Amniotic stem cell (primary cell): ENCODE results near the gene AOC3.
"Not testable (repeated sequence)": the region's sequence is repeated elsewhere in the genome, so short reads cannot be mapped to it uniquely, and the experiment has no call there.

Experiments used
- DNase-seq: peaks from one replicate; lab custom pipeline; 2025; lab: John Stamatoyannopoulos, UW

Gene AOC3

DNA sequence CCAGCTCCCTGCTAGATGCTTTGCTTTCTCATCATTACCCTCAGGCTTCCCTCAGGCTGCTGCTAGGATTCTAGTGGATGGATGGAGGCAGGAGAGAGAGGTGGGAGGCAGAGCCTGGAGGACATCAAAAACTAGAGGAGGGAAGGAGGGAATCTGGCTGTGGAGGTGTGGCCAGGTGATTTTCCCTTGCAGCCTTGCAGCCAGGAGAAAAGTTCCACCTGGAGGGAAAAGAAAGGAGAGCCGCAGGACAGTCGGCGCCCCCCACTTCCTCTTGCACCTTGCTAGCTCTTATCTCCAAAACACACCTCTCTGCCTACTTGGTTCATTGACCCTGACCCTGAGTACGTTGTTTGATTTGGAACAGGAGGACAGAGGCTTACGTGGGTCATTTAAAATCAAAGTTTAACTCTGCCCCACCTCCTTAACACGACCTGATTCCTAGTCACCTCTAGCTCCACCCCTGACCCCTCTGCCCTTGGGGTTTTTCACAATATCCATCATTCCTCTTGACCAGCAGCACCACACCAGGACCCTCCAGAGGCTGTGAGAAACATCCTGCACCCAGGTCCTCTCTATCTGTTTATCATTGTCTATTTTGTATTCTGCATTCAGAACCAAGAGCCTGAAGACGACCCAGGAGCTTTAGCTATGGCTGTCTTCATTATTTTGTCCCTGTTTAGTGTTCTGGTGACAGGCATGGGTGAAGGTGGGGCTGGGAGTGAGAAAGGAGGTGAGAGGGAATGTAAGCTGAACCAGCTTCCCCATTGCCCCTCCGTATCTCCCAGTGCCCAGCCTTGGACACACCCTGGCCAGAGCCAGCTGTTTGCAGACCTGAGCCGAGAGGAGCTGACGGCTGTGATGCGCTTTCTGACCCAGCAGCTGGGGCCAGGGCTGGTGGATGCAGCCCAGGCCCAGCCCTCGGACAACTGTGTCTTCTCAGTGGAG lies 15.9 kb downstream of the AOC3 start:
- no peak for DNase-seq

- not testable (repeated sequence) for DNase-seq
Observed at GRCh38 chr17:42867694-42868261, 16.8 kb downstream of the AOC3 start.

- DNase-seq: no peak
Observed at GRCh38 chr17:42868338-42868737, 17.3 kb downstream of the AOC3 start.

- DNase-seq: no peak
Observed at GRCh38 chr17:42871647-42872046, 20.6 kb downstream of the AOC3 start.

DNA sequence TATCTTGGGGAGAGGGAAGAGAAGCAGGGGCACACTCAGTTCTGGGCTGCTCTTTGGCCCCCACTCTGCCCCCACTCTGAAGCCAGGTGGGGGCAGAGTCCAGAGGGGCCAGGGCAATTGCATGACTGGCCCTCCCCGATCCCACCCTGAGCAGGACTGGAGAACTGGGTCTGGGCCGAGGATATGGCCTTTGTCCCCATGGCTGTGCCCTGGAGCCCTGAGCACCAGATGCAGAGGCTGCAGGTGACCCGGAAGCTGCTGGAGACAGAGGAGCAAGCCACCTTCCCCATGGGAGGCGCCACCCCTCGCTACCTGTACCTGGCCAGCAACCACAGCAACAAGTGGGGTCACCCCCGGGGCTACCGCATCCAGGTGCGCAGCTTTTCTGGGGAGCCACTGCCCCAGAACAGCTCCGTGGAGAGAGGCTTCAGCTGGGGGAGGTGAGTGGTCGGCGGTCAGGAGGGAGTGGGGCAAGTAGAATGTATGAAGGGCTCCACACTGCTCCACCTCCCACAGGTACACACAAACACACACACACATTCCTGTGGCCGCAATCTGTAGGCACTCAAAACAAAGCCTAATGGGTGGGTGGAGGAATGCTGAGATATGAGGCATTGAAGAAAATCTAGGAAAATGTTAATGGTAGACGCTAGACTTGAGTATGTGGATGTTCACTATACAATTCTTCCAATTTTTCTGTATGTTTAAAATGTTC lies 21.4 kb downstream of the AOC3 start:
- no peak for DNase-seq

DNA sequence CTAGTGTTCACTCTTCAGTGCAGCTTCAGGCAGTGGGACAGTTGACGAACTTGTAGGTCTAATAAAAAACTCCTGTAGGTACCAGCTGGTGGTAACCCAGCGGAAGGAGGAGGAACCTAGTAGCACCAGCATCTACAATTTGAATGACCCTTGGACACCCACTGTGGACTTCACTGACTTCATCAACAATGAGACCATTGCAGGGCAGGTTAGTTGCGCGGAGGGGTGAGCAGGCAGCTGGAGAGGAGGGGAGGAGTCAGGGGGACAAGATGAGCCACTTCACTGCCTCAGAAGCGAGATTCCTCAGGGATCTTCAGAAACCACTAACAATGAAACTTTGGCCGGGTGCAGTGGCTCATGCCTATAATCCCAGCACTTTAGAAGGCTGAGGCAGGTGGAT lies 22.3 kb downstream of the AOC3 start:
- DNase-seq: no peak

GRCh38 chr17:42873932-42874695 lies 23.1 kb downstream of the AOC3 start:
- DNase-seq: not testable (repeated sequence)

GRCh38 chr17:42877037-42877436 lies 26.0 kb downstream of the AOC3 start:
- DNase-seq: no peak

DNA sequence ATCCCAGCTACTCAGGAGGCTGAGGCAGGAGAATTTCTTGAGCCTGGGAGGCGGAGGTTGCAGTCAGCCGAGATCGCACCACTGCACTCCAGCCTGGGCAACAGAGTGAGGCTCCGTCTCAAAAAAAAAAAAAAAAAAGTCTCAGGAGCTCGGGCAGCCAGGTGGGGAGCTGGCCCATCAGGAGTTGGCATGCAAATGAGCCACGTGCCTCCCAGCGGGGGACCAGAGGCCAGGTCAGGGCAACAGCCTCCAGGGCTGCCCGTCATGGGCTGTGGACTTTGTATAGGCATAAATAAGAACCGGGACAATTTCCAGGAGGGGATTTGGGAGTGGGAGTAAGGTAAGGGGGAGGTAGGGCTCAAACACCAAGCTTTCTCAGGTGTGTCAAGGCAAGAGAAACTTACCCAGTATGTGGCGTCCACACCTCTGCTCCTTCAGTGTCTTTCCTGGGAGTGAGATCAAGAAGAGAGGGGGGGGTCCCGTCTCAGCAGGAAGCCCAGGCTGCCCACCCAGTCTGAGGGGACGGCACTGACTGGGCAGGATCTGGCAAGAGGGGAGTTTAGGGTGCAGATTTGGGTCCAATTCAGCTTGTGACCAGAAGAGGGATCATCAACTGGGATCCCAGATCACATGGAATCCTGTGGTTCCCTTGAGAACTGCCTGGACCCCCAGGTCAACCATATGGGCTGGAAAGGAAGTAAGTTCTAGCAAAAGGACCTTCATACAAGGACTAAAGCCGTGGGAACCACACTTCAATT lies 27.3 kb downstream of the AOC3 start:
- DNase-seq: no peak

- no peak for DNase-seq
Observed at GRCh38 chr17:42878924-42879595, 28.1 kb downstream of the AOC3 start.

DNA sequence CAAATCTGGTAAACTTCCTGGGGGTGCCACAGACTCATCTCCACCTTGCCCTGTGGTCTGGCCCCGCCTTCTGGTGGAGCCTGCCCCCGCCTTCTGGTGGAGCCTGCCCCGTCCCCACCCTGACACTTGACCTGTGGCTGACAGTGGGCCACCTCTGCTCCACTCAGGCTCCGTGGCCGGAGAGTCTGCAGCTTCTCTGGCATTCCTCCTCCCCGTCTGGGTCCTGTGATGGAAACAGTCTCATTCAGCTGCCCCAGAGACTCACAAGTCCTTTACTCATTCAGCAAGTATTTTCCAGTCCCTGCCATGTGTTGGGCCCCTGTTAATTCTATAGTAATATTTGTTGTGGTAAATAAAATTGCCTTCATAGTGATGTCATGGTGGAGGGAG lies 28.6 kb downstream of the AOC3 start:
- DNase-seq: no peak

- DNase-seq: no peak
Observed at GRCh38 chr17:42880776-42881310, 29.8 kb downstream of the AOC3 start.

DNA sequence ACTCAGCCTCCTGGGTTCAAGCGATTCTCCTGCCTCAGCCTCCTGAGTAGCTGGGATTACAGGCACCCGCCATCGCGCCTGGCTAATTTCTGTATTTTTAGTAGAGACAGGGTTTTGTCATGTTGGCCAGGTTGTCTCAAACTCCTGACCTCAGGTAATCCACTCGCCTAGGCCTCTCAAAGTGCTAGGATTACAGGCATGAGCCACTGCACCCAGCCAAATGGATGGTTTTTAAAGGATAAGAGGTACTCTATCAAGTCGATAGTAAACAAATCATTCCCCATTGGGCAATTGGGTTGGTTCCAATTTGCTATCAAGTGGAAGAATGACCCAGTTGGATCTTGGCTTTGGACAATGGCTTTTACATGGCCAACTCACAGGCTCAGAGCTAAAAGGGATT lies 30.7 kb downstream of the AOC3 start:
- DNase-seq: not testable (repeated sequence)

DNA sequence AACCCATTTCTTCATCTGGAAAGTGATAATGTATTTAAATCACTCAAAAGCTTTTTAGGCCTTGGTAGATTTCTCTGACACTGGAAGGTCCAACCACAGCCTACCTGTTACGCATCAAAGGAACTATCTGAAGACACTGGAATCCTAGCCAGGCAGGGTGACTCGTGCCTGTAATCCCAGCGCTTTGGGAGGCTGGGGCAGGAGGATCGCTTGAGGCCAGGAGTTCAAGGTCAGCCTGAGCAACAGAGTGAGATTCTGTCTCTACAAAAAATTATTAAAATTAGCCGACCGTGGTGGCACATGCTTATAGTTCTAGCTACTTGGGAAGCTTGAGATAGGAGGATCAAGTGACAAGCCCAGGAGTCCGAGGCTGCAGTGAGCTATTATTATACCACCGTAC lies 31.2 kb downstream of the AOC3 start:
- DNase-seq: no peak

- DNase-seq: no peak
Observed at GRCh38 chr17:42883802-42884558, 33.0 kb downstream of the AOC3 start.

DNA sequence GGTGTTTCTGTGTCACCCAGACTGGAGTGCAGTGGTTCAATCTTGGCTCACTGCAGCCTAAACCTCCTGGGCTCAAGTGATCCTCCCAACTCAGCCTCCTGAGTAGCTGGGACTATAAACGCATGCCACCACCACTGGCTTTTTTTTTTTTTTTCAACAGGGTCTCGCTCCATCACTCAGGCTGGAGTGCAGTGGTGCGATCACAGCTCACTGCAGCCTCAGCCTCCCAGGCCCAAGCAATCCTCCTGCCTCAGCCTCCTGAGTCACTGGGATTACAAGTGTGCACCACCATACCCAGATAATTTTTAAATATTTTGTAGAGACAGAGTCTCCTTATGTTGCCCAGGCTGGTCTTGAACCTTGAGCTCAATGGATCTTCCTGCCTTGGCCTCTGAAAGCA lies 34.8 kb downstream of the AOC3 start:
- DNase-seq: not testable (repeated sequence)

GRCh38 chr17:42886283-42887176 lies 35.5 kb downstream of the AOC3 start:
- no peak for DNase-seq

DNA sequence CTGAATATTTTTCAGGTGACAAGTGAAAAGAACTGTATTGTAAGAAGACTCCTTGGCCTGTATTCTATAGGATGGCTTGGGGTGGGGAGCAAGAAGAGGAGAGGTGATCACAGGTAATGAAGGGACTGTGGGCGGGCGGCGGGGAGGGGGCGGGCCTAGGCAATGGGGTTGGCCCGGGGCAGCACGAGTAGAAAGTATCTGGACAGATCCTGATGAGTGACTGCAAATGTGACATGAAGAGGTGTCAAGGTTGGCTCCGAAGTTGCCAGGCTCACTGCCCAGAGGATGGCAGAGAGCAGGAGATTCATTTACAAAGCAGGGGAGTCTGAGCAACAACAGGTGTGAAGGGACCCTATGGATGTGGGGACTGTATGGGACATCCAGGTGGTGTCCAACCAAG lies 38.8 kb downstream of the AOC3 start:
- DNase-seq: no peak
